H1 (cell line): Measurements from ENCODE around the gene CDYL2. TPM values are rescaled to one million over a fixed set of nuclear protein-coding genes. Genes with fewer than 3 reads are reported as not detected.

Source experiments
- CTCF ChIA-PET: fragments of 300-600 bp; sonication (Branson Sonifier 250); formaldehyde crosslinking; loops from one replicate; lab custom pipeline; 2021; ENCODE audit not compliant: partially characterized antibody; lab: Charles Lee
- POLR2A ChIA-PET: fragments of 300-600 bp; sonication (Branson Sonifier 250); formaldehyde crosslinking; loops from one replicate; lab custom pipeline; 2021; ENCODE audit warnings: inconsistent platforms; ENCODE audit not compliant: partially characterized antibody; lab: Charles Lee
- DNase-seq, 2 experiments: peaks; one replicate each; pipeline versions ENCODE4 v3.0.0 to v3.0.0-alpha.2; 2010 to 2022; ENCODE audit warnings: low spot score in 2 of 2, low read depth in 1 of 2, mixed read lengths in 1 of 2
- FAIRE-seq: peaks from 2 replicates; lab custom pipeline; 2011; peaks lifted over from hg19 to GRCh38; lab: Jason Lieb, UNC
- H2AFZ ChIP-seq: 2 replicates; pipeline ENCODE4 v1.8.1; 2012; ENCODE audit warnings: low read length, inconsistent platforms
- H2AK5ac ChIP-seq: 2 replicates; pipeline ENCODE4 v1.6.1; 2013; ENCODE audit warnings: low read depth, low read length
- H2BK120ac ChIP-seq: replicated peaks from 2 replicates; pipeline ENCODE3; 2013; ENCODE audit warnings: low read depth, low read length, inconsistent platforms
- H2BK12ac ChIP-seq: 2 replicates; pipeline ENCODE4 v1.6.1; 2013; ENCODE audit warnings: low read depth, low read length
- H2BK15ac ChIP-seq: 2 replicates; pipeline ENCODE4 v1.6.1; 2013; ENCODE audit warnings: low read length
- H2BK20ac ChIP-seq: 2 replicates; pipeline ENCODE4 v1.6.1; 2013; ENCODE audit warnings: low read length
- H2BK5ac ChIP-seq: 2 replicates; pipeline ENCODE4 v1.6.1; 2013; ENCODE audit warnings: low read depth, low read length
- H3K14ac ChIP-seq: 2 replicates; pipeline ENCODE4 v1.6.1; 2013; ENCODE audit warnings: inconsistent platforms; ENCODE audit not compliant: insufficient read length
- H3K18ac ChIP-seq: 2 replicates; pipeline ENCODE4 v1.6.1; 2013; ENCODE audit warnings: low read length; ENCODE audit errors: extremely low read depth
- H3K23ac ChIP-seq: 2 replicates; pipeline ENCODE4 v1.6.1; 2013; ENCODE audit warnings: inconsistent platforms; ENCODE audit not compliant: insufficient read length
- H3K23me2 ChIP-seq: 2 replicates; pipeline ENCODE4 v1.6.1; 2013; ENCODE audit warnings: low read depth, low read length
- H3K27ac ChIP-seq: 2 replicates; pipeline ENCODE4 v1.6.1; 2011; ENCODE audit warnings: low read depth, low read length, inconsistent platforms
- H3K27me3 ChIP-seq, 4 experiments: replicated peaks in 1 of 4; 1 replicate in 1 of 4; 2 replicates in 3 of 4; pipeline versions ENCODE4 v1.6.1 to v1.8.1; 2011 to 2013; ENCODE audit warnings: low read length in 3 of 4, mild to moderate bottlenecking in 3 of 4, inconsistent platforms in 2 of 4, mixed read lengths in 2 of 4, moderate library complexity in 1 of 4; ENCODE audit not compliant: control insufficient read depth in 3 of 4, insufficient read depth in 3 of 4; ENCODE audit errors: extremely low read depth in 1 of 4
- H3K36me3 ChIP-seq, 4 experiments: 2 replicates each; pipeline versions ENCODE4 v1.6.1 to v1.8.1; 2011 to 2013; ENCODE audit warnings: mild to moderate bottlenecking in 4 of 4, low read length in 3 of 4, moderate library complexity in 2 of 4, control low read depth in 1 of 4, inconsistent platforms in 1 of 4; ENCODE audit not compliant: insufficient read depth in 4 of 4, control insufficient read depth in 2 of 4
- H3K4ac ChIP-seq: replicated peaks from 2 replicates; pipeline ENCODE3; 2013; ENCODE audit warnings: low read length, low read depth, mixed read lengths, inconsistent platforms; ENCODE audit not compliant: insufficient read length
- H3K4me1 ChIP-seq, 4 experiments: replicated peaks in 1 of 4; 1 replicate in 1 of 4; 2 replicates in 3 of 4; pipeline versions ENCODE4 v1.6.1 to v1.8.1; 2011 to 2013; ENCODE audit warnings: low read length in 3 of 4, inconsistent platforms in 2 of 4, mixed read lengths in 1 of 4; ENCODE audit not compliant: insufficient read depth in 4 of 4, control insufficient read depth in 3 of 4
- H3K4me2 ChIP-seq, 2 experiments: 2 replicates each; pipeline versions ENCODE4 v1.6.1 to v1.8.1; 2011 to 2013; ENCODE audit warnings: low read depth in 2 of 2, low read length in 2 of 2, control low read depth in 1 of 2, inconsistent platforms in 1 of 2, mild to moderate bottlenecking in 1 of 2; ENCODE audit not compliant: insufficient read depth in 1 of 2
- H3K4me3 ChIP-seq, 4 experiments: fragments of 200-600, 300-600 bp in 1 of 4; sonication (generic), shearing (Covaris generic), sonication (Bioruptor Twin) in 1 of 4; 2 replicates each; pipeline versions ENCODE4 v1.5.1 to v1.8.1; 2011 to 2016; ENCODE audit warnings: low read length in 4 of 4, low read depth in 3 of 4, control low read depth in 2 of 4, inconsistent platforms in 2 of 4, mild to moderate bottlenecking in 2 of 4, mixed read lengths in 1 of 4, moderate library complexity in 1 of 4; ENCODE audit not compliant: insufficient read depth in 2 of 4; ENCODE audit errors: extremely low read depth in 1 of 4
- H3K56ac ChIP-seq: replicated peaks from 2 replicates; pipeline ENCODE3; 2013; ENCODE audit warnings: low read depth, mild to moderate bottlenecking, mixed read lengths, low read length, inconsistent platforms; ENCODE audit not compliant: insufficient read length
- H3K79me1 ChIP-seq: 2 replicates; pipeline ENCODE4 v1.6.1; 2013; ENCODE audit warnings: low read depth, low read length, control low read depth
- H3K79me2 ChIP-seq, 2 experiments: 2 replicates each; pipeline versions ENCODE4 v1.6.1 to v1.8.1; 2012 to 2013; ENCODE audit warnings: low read length in 2 of 2, mild to moderate bottlenecking in 2 of 2, inconsistent platforms in 1 of 2; ENCODE audit not compliant: insufficient read depth in 2 of 2, control insufficient read depth in 1 of 2
- H3K9ac ChIP-seq, 4 experiments: replicated peaks in 1 of 4; 1 replicate in 1 of 4; 2 replicates in 3 of 4; pipeline versions ENCODE4 v1.6.1 to v1.8.1; 2011 to 2013; ENCODE audit warnings: low read depth in 3 of 4, low read length in 3 of 4, control low read depth in 2 of 4, mild to moderate bottlenecking in 2 of 4, moderate library complexity in 2 of 4, inconsistent platforms in 1 of 4; ENCODE audit errors: extremely low read depth in 1 of 4
- H3K9me3 ChIP-seq, 2 experiments: 2 replicates each; pipeline versions ENCODE4 v1.6.1 to v1.8.1; 2012 to 2013; ENCODE audit warnings: mild to moderate bottlenecking in 2 of 2, moderate library complexity in 2 of 2, control low read depth in 1 of 2, inconsistent platforms in 1 of 2, low read depth in 1 of 2, low read length in 1 of 2, mixed read lengths in 1 of 2; ENCODE audit not compliant: insufficient read depth in 2 of 2
- H4K20me1 ChIP-seq, 2 experiments: replicated peaks in 1 of 2; 2 replicates each; pipeline versions ENCODE3 to v1.8.1; 2011 to 2013; ENCODE audit warnings: inconsistent platforms in 2 of 2, low read length in 2 of 2, mild to moderate bottlenecking in 1 of 2; ENCODE audit not compliant: insufficient read depth in 2 of 2, control insufficient read depth in 1 of 2
- H4K5ac ChIP-seq: 2 replicates; pipeline ENCODE4 v1.6.1; 2013; ENCODE audit warnings: low read length, low read depth, mixed read lengths, inconsistent platforms; ENCODE audit not compliant: insufficient read length
- H4K8ac ChIP-seq: 2 replicates; pipeline ENCODE4 v1.8.0; 2013; ENCODE audit warnings: mild to moderate bottlenecking, moderate library complexity, low read length, inconsistent platforms; ENCODE audit not compliant: insufficient read depth; ENCODE audit errors: extremely low read depth
- H4K91ac ChIP-seq: replicated peaks from 2 replicates; pipeline ENCODE3; 2013; ENCODE audit warnings: low read length, mixed read lengths, inconsistent platforms; ENCODE audit not compliant: insufficient read length
- ASH2L ChIP-seq: fragments of 200-600, 300-600 bp; sonication (generic); IDR thresholded peaks from one replicate; pipeline ENCODE4 v1.7.1; 2017; ENCODE audit warnings: low read length
- BCL11A ChIP-seq, 2 experiments: IDR thresholded peaks; one replicate each; pipeline ENCODE4 v1.6.1; 2011; ENCODE audit warnings: low read depth in 2 of 2, low read length in 2 of 2, mild to moderate bottlenecking in 2 of 2
- CBX8 ChIP-seq: fragments of 300-800, 300-1000 bp; sonication (generic); IDR thresholded peaks from 2 replicates; pipeline ENCODE4 v1.7.1; 2016; ENCODE audit warnings: low read depth, low read length, borderline replicate concordance
- CEBPB ChIP-seq: IDR thresholded peaks from 2 replicates; pipeline ENCODE4 v1.6.1; 2012; ENCODE audit warnings: low read depth, low read length
- CREB1 ChIP-seq: IDR thresholded peaks from 2 replicates; pipeline ENCODE4 v1.6.1; 2012; ENCODE audit warnings: inconsistent platforms
- EGR1 ChIP-seq: IDR thresholded peaks from 2 replicates; pipeline ENCODE4 v1.6.1; 2011; ENCODE audit warnings: low read depth, low read length, borderline replicate concordance
- NANOG ChIP-seq: IDR thresholded peaks from 2 replicates; pipeline ENCODE4 v1.6.1; 2011; ENCODE audit warnings: low read length, low read depth, mild to moderate bottlenecking, inconsistent platforms; ENCODE audit not compliant: insufficient read depth, poor library complexity, severe bottlenecking
- POLR2A ChIP-seq, 2 experiments: IDR thresholded peaks; 1 replicate in 1 of 2; 2 replicates in 1 of 2; pipeline ENCODE4 v1.6.1; 2011; ENCODE audit warnings: low read depth in 2 of 2, low read length in 2 of 2, mild to moderate bottlenecking in 2 of 2; ENCODE audit errors: control extremely low read depth in 1 of 2
- RXRA ChIP-seq: IDR thresholded peaks from 2 replicates; pipeline ENCODE4 v1.6.1; 2011; ENCODE audit warnings: low read depth, mild to moderate bottlenecking, low read length, moderate library complexity; ENCODE audit not compliant: insufficient read depth
- TCF12 ChIP-seq: IDR thresholded peaks from 2 replicates; pipeline ENCODE4 v1.6.1; 2011; ENCODE audit warnings: low read depth, mild to moderate bottlenecking, low read length
- whole genome bisulfite sequencing, 2 experiments: shearing (Covaris generic) in 1 of 2; methylation state at CpG; one replicate each; pipeline versions ENCODE4 v1.1.6 to v1.1.7; 2013 to 2015; ENCODE audit warnings: low lambda C conversion rate in 2 of 2, mixed read lengths in 2 of 2, inconsistent platforms in 1 of 2, low coverage in 1 of 2, missing lambda C conversion rate in 1 of 2; ENCODE audit not compliant: insufficient replicate concordance in 2 of 2, insufficient coverage in 1 of 2, insufficient read length in 1 of 2; ENCODE audit errors: extremely low coverage in 1 of 2, missing lambda C conversion rate in 1 of 2; 5-methylcytosine and 5-hydroxymethylcytosine counted together
- polyA plus RNA-seq, 7 experiments: library from polyadenylated mRNA; depleted of rRNA in 3 of 7; stranded (reverse) in 5 of 7; unstranded in 2 of 7; fragments of >200 nt in 5 of 7; fragments of 200-250 nt in 2 of 7; gene quantifications; 1 replicate in 5 of 7; 2 replicates in 1 of 7; 4 replicates in 1 of 7; pipeline versions ENCODE4 v1.2.1 to v1.2.3, GENCODE V29; 2011 to 2013; ENCODE audit warnings: missing spikeins in 2 of 7, mixed read lengths in 2 of 7
- total RNA-seq: library from RNA; stranded (reverse); fragmentation: NEBNext Ultra II Directional; extraction: Animal tissue kit (Norgen Biotek cat#: 25700); gene quantifications from 2 replicates; pipeline ENCODE4 v1.2.1, GENCODE V29; 2021
- TF ChIP-seq, protein P1 (sequence below), 3 experiments: IDR thresholded peaks; 1 replicate in 2 of 3; 2 replicates in 1 of 3; pipeline versions ENCODE4 v1.5.1 to v1.6.1; 2011; ENCODE audit warnings: low read length in 3 of 3, mild to moderate bottlenecking in 3 of 3, inconsistent platforms in 2 of 3, low read depth in 1 of 3, moderate library complexity in 1 of 3; ENCODE audit not compliant: insufficient read depth in 1 of 3; ENCODE audit errors: control extremely low read depth in 1 of 3
- TF ChIP-seq, protein P2 (sequence below): IDR thresholded peaks from 2 replicates; pipeline ENCODE4 v1.6.1; 2011; ENCODE audit warnings: low read depth, mild to moderate bottlenecking, low read length; ENCODE audit not compliant: insufficient read depth

Gene CDYL2
- total and polyA plus RNA-seq, 2 of the 8 experiments (the other 6 are each of a cell fraction or from before 2014, with no cell fraction given) = 0.33 to 5.3 TPM

DNA sequence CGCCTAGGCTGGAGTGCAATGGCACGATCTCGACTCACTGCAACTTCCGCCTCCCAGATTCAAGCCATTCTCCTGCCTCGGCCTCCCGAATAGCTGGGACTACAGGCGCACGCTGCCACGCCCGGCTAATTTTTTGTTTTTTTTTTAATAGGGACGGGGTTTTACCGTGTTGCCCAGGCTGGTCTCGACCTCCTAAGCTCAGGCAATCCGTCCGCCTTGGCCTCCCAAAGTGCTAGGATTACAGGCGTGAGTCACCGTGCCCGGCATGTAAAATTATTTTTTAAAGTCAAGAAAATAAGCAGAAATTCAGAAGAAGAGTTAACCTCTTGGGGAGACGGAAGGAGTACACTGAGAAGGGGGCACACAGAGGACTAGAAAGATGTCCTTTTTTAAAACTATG, 27.5 kb downstream of the CDYL2 start:
- Histone ChIP-seq H3K79me2 (no peaks in the 10 kb centered on the region), H2BK15ac (no peak overlapping the region), H3K23me2 (no peaks in the 10 kb centered on the region), H3K4me2 (no peak overlapping the region), H3K4me1 (no peaks in the 10 kb centered on the region), H3K23ac (no peak overlapping the region), H4K8ac (no peak overlapping the region), H3K9ac (no peak overlapping the region), H3K27me3 (no peaks in the 10 kb centered on the region), H2BK5ac (no peak overlapping the region), H3K18ac (no peak overlapping the region), H3K4me3 (no peak overlapping the region), H3K27ac (no peak overlapping the region), H2AK5ac (no peak overlapping the region), H2BK12ac (no peak overlapping the region), H3K56ac (no peak overlapping the region), H3K4ac (no peak overlapping the region), H2AFZ (no peak overlapping the region), H3K14ac (no peak overlapping the region), H3K9me3 (peaks cover 2 to 3% of the 10 kb centered on the region in 2 experiments; a peak in 1 of 4 replicates), H3K36me3 (no peaks in the 10 kb centered on the region), H2BK120ac (no peak overlapping the region), H2BK20ac (no peak overlapping the region), H3K79me1 (no peaks in the 10 kb centered on the region), H4K5ac (no peak overlapping the region), H4K20me1 (no peaks in the 10 kb centered on the region), H4K91ac (no peak overlapping the region)
- DNase-seq = no peak
- CTCF ChIA-PET = no interaction called here
- FAIRE-seq = no peak
- POLR2A ChIA-PET = no interaction called here
- 91% methylated on average over 19 of the region's 19 CpGs; no CpG with 5 or more reads in 1 of the 2 experiments for WGBS, 2 experiments
- TF ChIP-seq EGR1 (no peak), TCF12 (no peak), ASH2L (no peak), BCL11A (IDR thresholded peaks at IDR 0.05; ENCODE audit: low read depth in 2 of 2, low read length in 2 of 2) (no peak), POLR2A (IDR thresholded peaks at IDR 0.05; ENCODE audit: control extremely low read depth in 1 of 2, low read depth in 2 of 2, low read length in 2 of 2) (no peak), CEBPB (no peak), NANOG (no peak), CREB1 (no peak), RXRA (no peak), CBX8 (no peak)
- TF ChIP-seq, protein P1, sequence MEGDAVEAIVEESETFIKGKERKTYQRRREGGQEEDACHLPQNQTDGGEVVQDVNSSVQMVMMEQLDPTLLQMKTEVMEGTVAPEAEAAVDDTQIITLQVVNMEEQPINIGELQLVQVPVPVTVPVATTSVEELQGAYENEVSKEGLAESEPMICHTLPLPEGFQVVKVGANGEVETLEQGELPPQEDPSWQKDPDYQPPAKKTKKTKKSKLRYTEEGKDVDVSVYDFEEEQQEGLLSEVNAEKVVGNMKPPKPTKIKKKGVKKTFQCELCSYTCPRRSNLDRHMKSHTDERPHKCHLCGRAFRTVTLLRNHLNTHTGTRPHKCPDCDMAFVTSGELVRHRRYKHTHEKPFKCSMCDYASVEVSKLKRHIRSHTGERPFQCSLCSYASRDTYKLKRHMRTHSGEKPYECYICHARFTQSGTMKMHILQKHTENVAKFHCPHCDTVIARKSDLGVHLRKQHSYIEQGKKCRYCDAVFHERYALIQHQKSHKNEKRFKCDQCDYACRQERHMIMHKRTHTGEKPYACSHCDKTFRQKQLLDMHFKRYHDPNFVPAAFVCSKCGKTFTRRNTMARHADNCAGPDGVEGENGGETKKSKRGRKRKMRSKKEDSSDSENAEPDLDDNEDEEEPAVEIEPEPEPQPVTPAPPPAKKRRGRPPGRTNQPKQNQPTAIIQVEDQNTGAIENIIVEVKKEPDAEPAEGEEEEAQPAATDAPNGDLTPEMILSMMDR (IDR thresholded peaks at IDR 0.05; ENCODE audit: control extremely low read depth in 1 of 3, insufficient read depth in 1 of 3, low read depth in 1 of 3, low read length in 3 of 3) = no peak
- TF ChIP-seq, protein P2, sequence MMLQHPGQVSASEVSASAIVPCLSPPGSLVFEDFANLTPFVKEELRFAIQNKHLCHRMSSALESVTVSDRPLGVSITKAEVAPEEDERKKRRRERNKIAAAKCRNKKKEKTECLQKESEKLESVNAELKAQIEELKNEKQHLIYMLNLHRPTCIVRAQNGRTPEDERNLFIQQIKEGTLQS = no peak
